Measurements from ENCODE around the gene FOXO6. TPM values are rescaled to one million over a fixed set of nuclear protein-coding genes. Genes with fewer than 3 reads are reported as not detected.

Gene FOXO6
- polyA plus RNA-seq, 1 of the 3 experiments (the other 2 are of a cell fraction), result 0.35 TPM

- Histone ChIP-seq H4K20me1 (ENCODE audit: insufficient read depth) (no peaks in the 10 kb centered on the region), H3K79me2 (ENCODE audit: insufficient read depth) (no peaks in the 10 kb centered on the region), H3K27ac (ENCODE audit: low read depth in 2 of 2, low read length in 1 of 2) (no peak overlapping the region), H3K4me1 (ENCODE audit: control insufficient read depth in 1 of 2, insufficient read depth in 2 of 2, low read depth in 1 of 2, low read length in 1 of 2) (peaks cover 0 to 12% of the 10 kb centered on the region in 2 experiments; a peak in 1 of 4 replicates), H3K27me3 (ENCODE audit: insufficient read depth) (no peaks in the 10 kb centered on the region), H3F3A (replicated peaks; ENCODE audit: insufficient read depth) (peaks cover 8% of the 10 kb centered on the region), H3K36me3 (replicated peaks in 1 of 2; ENCODE audit: control insufficient read depth in 1 of 2, insufficient read depth in 2 of 2, low read length in 1 of 2) (no peaks in the 10 kb centered on the region), H3K9me2 (no peaks in the 10 kb centered on the region), H3K4me3 (ENCODE audit: low read depth in 2 of 2, low read length in 1 of 2) (no peak overlapping the region), H2AFZ (ENCODE audit: low read depth) (no peak overlapping the region), H3K9ac (no peak overlapping the region), H3K4me2 (no peak overlapping the region), H3K9me3 (no peaks in the 10 kb centered on the region)
- TF ChIP-seq MXI1 (IDR thresholded peaks at IDR 0.05; ENCODE audit: low read depth, low read length) (no peak), FOXM1 (IDR thresholded peaks at IDR 0.05; ENCODE audit: low read depth) (no peak)
- CTCF ChIA-PET, result interaction anchor here (1.0 to 2.3 kb wide), 2 partner anchors 9 to 144 kb away, joined by 5 to 8 read pairs; no protein-coding TSS in a partner anchor
- POLR2A ChIA-PET, result no interaction called here
- WGBS (ENCODE audit: low lambda C conversion rate), result 86% methylated on average over 6 of the region's 13 CpGs
- DNase-seq, result peak; percentile 13
These were observed 65.1 kb downstream of the FOXO6 start for GRCh38 chr1:41426201-41426890.

- CTCF ChIA-PET, result interaction anchor here (0.6 to 2.3 kb wide), 4 partner anchors 8 to 963 kb away, joined by 3 to 8 read pairs (median 4); no protein-coding TSS in a partner anchor
These were observed 66.1 kb downstream of the FOXO6 start for GRCh38 chr1:41427122-41427913.

More at GRCh38 chr1:41427122-41427913, 66.1 kb downstream of the FOXO6 start:
- POLR2A ChIA-PET, result no interaction called here
- WGBS (ENCODE audit: low lambda C conversion rate), result 97% methylated on average over 11 of the region's 20 CpGs
- H3K9me2 ChIP-seq, result no peaks in the 10 kb centered on the region
- H3K4me2 ChIP-seq, result no peak overlapping the region
- no peak overlapping the region for H3K4me3 ChIP-seq (ENCODE audit: low read depth in 2 of 2, low read length in 1 of 2)
- H2AFZ ChIP-seq (ENCODE audit: low read depth), result no peak overlapping the region
- no peaks in the 10 kb centered on the region for H4K20me1 ChIP-seq (ENCODE audit: insufficient read depth)
- no peaks in the 10 kb centered on the region for H3K79me2 ChIP-seq (ENCODE audit: insufficient read depth)
- peak; percentile 12 for DNase-seq
- no peaks in the 10 kb centered on the region for H3K36me3 ChIP-seq (replicated peaks in 1 of 2; ENCODE audit: control insufficient read depth in 1 of 2, insufficient read depth in 2 of 2, low read length in 1 of 2)
- no peak overlapping the region for H3K27ac ChIP-seq (ENCODE audit: low read depth in 2 of 2, low read length in 1 of 2)
- H3K27me3 ChIP-seq (ENCODE audit: insufficient read depth), result no peaks in the 10 kb centered on the region
- TF ChIP-seq ZBTB33 (IDR thresholded peaks at IDR 0.05; ENCODE audit: borderline replicate concordance, low read depth), result no peak
- TF ChIP-seq, protein P1, sequence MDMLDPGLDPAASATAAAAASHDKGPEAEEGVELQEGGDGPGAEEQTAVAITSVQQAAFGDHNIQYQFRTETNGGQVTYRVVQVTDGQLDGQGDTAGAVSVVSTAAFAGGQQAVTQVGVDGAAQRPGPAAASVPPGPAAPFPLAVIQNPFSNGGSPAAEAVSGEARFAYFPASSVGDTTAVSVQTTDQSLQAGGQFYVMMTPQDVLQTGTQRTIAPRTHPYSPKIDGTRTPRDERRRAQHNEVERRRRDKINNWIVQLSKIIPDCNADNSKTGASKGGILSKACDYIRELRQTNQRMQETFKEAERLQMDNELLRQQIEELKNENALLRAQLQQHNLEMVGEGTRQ (IDR thresholded peaks at IDR 0.05; ENCODE audit: borderline replicate concordance, low read depth, low read length), result no peak
- TF ChIP-seq RCOR1 (IDR thresholded peaks at IDR 0.05; ENCODE audit: low read length), result no peak
- TF ChIP-seq, protein P2, sequence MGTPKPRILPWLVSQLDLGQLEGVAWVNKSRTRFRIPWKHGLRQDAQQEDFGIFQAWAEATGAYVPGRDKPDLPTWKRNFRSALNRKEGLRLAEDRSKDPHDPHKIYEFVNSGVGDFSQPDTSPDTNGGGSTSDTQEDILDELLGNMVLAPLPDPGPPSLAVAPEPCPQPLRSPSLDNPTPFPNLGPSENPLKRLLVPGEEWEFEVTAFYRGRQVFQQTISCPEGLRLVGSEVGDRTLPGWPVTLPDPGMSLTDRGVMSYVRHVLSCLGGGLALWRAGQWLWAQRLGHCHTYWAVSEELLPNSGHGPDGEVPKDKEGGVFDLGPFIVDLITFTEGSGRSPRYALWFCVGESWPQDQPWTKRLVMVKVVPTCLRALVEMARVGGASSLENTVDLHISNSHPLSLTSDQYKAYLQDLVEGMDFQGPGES (IDR thresholded peaks at IDR 0.05; ENCODE audit: low read depth, low read length), result no peak
- TF ChIP-seq USF1 (IDR thresholded peaks at IDR 0.05; ENCODE audit: borderline replicate concordance, low read depth), result no peak
- no peak for TF ChIP-seq EZH2phosphoT487 (IDR thresholded peaks at IDR 0.05; ENCODE audit: borderline replicate concordance, low read depth)
- TF ChIP-seq TEAD4 (IDR thresholded peaks at IDR 0.05; ENCODE audit: borderline replicate concordance, insufficient read depth), result no peak
- no peak for TF ChIP-seq TCF12 (IDR thresholded peaks at IDR 0.05)
- no peak for TF ChIP-seq FOXM1 (IDR thresholded peaks at IDR 0.05; ENCODE audit: low read depth)
- TF ChIP-seq ELF1 (IDR thresholded peaks at IDR 0.05), result no peak
- no peak for TF ChIP-seq GATA2 (CRISPR knock-in tag; IDR thresholded peaks at IDR 0.05)
- TF ChIP-seq JUND (IDR thresholded peaks at IDR 0.05), result no peak
- TF ChIP-seq RXRA (IDR thresholded peaks at IDR 0.05; ENCODE audit: borderline replicate concordance, low read depth), result no peak
- TF ChIP-seq RAD21 (IDR thresholded peaks at IDR 0.05; ENCODE audit: low read length), result no peak
- TF ChIP-seq MEF2A (IDR thresholded peaks at IDR 0.05; ENCODE audit: borderline replicate concordance, low read depth), result no peak
- no peak for TF ChIP-seq NRF1 (IDR thresholded peaks at IDR 0.05; ENCODE audit: low read depth, low read length)
- TF ChIP-seq TAF1 (IDR thresholded peaks at IDR 0.05; ENCODE audit: borderline replicate concordance, low read depth, low read length), result no peak
- no peak for TF ChIP-seq MXI1 (IDR thresholded peaks at IDR 0.05; ENCODE audit: low read depth, low read length)
- no peak for TF ChIP-seq FOSL2 (IDR thresholded peaks at IDR 0.05; ENCODE audit: borderline replicate concordance, low read depth)
- TF ChIP-seq NFIC (IDR thresholded peaks at IDR 0.05; ENCODE audit: borderline replicate concordance), result no peak
- no peak overlapping the region for H3K9ac ChIP-seq
- H3K9me3 ChIP-seq, result no peaks in the 10 kb centered on the region
- peaks cover 6 to 22% of the 10 kb centered on the region in 2 experiments; a peak in 3 of 4 replicates for H3K4me1 ChIP-seq (ENCODE audit: control insufficient read depth in 1 of 2, insufficient read depth in 2 of 2, low read depth in 1 of 2, low read length in 1 of 2)
- H3F3A ChIP-seq (replicated peaks; ENCODE audit: insufficient read depth), result peaks cover 13% of the 10 kb centered on the region
